DMS53 treated with DMSO at 0.1 percent for 48 hours (cell line): ENCODE results near the gene SKAP1.
"Not testable (repeated sequence)": the region's sequence is repeated elsewhere in the genome, so short reads cannot be mapped to it uniquely, and the experiment has no call there.

Experiments used
- DNase-seq: peaks from one replicate; lab custom pipeline; 2025; ENCODE audit not compliant: unreplicated experiment; lab: John Stamatoyannopoulos, UW

The SKAP1 gene

GRCh38 chr17:48416971-48417370 lies 13.0 kb downstream of the SKAP1 start:
- DNase-seq: no peak

GRCh38 chr17:48413613-48414405 lies 16.2 kb downstream of the SKAP1 start:
- no peak for DNase-seq

GRCh38 chr17:48412841-48413240 lies 17.2 kb downstream of the SKAP1 start:
- no peak for DNase-seq

DNA sequence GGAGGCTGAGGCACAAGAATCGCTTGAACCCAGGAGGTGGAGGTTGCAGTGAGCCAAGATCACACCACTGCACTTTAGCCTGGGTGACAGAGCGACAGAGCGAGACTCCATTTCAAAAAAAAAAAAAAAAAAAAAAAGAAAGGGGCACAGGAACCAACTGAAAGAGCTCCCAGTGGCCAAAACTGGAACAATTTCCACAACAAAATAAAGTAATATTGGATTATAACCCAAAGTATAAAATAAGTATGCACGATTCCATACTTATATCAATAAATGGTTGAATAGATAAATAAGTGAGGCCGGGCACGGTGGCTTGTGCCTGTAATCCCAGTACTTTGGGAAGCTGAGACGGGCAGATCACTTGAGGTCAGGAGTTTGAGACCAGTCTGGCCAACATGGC lies 19.2 kb downstream of the SKAP1 start:
- DNase-seq: not testable (repeated sequence)

- DNase-seq: no peak
These were observed 20.4 kb downstream of the SKAP1 start for GRCh38 chr17:48409607-48410006.

DNA sequence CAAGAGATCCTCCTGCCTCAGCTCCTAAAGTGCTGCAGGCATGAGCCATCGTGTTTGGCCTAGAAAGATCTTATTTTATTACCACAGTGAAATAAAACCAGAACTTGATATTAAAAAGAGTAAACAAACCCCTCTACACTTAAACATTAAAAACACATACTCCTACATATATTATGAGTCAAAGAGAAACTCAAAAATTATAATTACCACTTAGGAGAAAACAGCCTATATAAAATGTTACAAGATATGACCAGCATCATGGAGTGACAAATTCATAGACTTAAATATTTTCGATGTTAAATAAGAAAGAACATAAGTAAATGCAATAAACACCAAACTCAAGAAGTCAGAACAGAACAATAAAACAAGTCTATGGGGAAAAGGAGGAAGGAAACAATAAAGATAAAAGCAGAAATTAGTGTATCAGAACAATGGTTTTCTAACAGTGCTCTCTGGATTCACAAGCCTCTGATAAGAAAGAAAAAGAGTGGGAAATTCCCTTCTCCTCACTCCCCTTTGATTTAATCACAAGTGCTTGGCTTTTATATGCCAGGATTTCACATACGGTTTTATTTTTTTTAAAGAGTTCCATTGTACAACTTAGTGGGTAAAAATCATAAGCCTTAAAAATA lies 23.0 kb downstream of the SKAP1 start:
- DNase-seq: no peak

GRCh38 chr17:48394821-48395220 lies 35.2 kb downstream of the SKAP1 start:
- no peak for DNase-seq

DNA sequence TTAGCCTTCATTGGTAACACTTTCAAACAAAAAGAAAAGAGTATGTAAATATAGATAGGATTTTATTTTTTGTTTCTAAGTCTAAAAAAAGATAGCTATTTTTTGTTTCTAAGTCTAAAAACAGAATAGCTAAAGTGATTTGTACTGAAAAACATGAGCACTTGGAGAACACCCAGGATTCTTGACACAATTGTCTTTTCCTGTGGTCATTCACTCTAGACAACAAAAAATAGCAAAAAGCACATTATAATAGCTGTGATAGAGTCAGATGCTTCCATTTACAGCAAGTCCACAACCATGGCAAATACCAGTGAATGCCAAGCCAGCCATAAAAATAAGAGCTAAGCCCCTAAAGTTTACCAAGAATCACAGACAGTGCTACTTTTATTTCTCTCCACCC lies 36.7 kb downstream of the SKAP1 start:
- DNase-seq: no peak

DNA sequence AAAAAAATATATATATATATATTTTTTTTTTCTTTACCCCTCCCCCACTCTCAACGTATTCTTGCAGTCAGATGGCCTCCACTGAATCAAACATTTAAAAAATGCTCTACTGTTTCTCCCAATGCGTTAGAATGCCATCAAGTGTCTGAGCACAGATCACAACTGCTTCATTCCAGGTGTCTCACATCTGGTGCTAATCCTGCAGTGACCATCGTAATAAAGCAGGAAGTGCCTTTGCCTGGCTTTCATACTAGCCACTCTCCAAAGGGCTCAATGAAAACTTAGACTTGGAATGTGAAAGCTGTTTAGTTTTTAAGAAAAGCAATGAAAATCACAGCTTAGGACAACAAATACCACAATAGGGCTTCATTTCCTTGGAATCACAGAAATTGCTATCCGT lies 37.2 kb downstream of the SKAP1 start:
- DNase-seq: no peak

DNA sequence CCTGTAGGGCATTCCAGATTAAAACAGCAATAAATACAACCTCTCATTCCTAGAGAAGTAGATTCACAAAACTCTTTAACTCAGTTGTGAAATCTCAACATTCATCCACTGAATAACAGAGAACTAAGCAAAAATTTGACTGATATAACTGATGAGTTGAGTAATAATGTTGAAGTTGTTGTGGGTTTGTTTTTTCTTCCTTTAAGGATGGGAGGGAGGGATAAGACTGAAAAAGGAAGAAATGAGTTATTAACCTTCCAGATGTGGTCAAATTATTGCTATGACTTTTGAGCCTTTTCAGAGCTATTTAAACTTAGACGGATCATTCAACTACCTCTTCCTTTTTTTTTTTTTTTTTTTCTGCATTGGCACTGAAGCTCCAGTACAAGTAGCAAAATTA lies 38.6 kb downstream of the SKAP1 start:
- DNase-seq: no peak

DNA sequence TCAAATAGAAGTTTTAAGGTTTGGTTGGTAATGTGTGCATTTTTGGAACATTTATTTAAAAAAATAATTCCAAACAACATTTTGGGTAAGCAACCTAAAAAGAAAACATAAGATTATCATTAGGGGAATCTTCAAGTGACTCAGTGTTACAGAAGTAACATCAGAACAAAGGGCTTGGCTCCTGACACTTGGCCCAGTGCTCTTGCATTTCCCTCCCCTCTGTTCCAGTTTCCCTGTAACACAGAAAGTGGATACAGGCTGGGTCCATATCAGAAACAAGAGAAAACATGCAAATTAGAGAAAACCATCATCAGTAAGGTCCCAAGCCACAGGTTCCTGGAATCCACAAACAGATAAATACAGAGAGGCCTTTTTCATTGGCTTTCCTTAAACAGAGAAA lies 40.1 kb downstream of the SKAP1 start:
- no peak for DNase-seq

GRCh38 chr17:48388955-48389743 lies 40.9 kb downstream of the SKAP1 start:
- DNase-seq: no peak

GRCh38 chr17:48386826-48387225 lies 43.2 kb downstream of the SKAP1 start:
- no peak for DNase-seq

DNA sequence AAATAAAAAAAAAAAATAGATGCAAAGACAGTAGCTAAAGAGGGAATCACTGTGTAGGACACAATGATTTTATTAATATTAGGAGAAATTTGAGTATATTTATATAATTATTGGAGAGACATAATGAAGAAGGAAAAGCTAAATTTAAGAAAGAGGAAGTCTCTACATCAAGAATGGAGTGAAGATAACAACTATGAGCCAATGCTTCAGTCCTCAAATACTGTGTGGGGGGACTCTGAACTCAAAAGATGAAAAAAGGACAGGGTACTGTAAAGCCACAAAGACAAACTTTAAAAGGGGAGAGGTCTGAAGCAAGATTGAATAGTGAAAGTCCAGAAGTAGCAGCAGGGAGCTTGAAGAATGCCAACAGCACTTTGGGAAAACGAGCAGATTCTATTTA lies 44.7 kb downstream of the SKAP1 start:
- no peak for DNase-seq

DNA sequence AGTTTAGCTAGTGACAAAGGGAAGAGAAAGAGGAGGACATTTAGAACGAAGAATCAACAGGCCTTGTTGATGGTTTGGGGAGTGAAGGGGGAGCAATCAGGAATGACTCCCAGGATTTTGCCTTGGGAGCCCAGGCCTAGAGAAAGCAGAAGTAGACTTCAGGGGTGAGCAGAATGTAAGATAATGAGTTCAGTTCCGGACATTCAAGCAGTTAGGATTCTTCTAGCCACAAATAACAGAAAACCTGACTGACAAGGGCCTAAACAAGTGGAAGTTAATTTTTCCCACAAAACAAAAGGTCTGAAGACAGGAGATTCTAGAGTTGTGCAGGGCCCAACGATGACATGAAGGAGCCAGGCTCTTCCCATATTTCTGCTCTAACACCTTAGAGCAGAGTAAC lies 45.9 kb downstream of the SKAP1 start:
- DNase-seq: no peak

DNA sequence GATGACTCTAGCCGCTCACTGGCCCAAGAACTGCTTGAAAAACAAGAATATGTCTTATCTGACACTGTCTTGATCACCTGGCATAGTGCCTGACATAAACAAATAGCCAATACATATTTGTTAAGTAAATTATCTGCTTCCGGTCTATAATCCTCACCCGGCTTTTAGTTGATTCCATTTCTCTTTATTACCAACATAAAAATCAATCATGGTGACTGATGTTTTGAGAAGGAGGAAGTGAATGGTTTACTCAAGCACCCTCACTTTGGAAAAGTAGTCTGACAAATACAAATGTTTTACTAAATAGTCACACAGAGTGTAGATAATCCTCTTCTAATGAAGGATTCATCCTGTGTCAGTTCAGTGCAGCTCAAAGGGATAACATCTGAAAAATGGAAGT lies 47.0 kb downstream of the SKAP1 start:
- no peak for DNase-seq

DNA sequence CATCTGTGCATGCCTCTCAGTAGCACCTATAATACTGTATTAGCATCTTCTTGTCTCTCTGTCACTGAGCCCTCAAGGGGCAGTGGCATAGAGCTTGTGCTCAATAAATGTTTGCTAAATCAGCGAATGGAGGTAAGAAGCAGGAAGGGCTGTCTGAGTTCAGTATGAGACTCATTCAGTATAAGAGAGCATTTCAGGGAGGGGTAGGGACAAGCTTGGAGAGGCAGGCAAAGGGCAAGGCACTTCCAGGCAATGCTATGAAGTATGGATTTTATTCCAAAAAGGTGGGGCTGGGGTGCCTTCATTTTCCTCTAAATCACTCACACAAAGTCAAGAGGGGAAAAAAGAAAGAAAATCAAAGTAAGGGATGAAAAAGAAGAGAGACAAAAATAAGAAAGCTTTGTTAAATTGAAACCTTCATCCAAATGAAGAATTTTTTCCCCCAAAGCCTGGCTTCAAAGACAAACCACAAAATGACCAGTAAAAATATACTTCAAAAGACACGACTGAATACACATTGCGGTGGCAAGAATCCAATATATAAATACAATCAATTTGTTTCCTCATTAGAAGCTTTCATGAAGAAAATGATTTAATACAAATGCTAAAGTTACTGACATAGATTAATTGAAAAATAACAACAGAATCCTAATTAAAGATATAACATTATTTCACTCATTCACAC lies 51.2 kb downstream of the SKAP1 start:
- no peak for DNase-seq

- no peak for DNase-seq
These were observed 51.8 kb downstream of the SKAP1 start for GRCh38 chr17:48378238-48378637.

DNA sequence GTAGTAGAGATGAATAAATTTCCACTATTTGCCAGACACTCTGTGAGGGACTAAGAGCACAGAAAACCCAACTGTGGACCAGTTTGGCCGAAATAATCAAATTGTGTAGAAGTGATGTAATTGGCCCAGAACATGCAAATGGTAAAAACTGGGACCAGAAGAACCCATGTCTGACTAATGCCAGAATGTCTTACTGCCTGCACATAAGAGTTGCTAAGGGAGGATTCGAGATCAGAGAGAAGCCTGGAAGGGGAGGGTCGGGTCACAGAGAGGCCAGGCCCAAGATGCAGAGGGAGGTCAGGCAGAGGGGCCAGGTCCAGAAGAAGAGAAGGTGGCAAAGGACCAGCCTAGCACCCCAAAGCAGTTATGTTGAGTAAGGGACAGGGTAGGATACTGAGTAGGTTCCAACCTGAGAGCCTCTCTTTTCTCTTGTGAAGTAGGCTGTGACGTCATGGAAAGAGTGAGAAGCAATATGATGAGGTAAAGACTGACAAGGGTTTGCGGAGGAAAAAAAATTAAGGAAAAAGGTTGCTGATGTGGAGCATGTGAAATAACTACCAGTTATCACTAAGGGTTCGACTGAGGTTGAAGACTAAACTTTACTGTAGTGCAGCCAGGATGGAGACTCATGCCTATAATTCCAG lies 53.2 kb downstream of the SKAP1 start:
- DNase-seq: no peak

DNA sequence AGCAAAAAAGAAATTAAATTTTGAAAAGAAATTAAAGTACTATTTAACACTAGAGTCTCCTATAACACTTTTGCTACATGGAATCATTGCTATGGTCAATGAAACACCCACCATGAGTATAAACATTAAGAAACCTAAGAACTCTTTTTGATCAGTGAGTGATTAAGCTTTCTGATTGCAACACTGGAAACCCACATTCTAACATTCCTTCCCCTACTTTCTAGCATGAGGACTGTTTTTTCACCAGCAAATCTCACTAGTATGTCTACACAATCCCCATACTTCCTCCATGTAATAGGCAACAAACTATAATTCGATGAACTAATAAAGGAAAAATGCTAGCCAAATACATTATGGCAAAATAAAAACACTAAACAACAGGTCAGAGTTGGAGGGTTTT lies 54.7 kb downstream of the SKAP1 start:
- no peak for DNase-seq

- DNase-seq: peak; percentile 59
These were observed 55.3 kb downstream of the SKAP1 start for GRCh38 chr17:48374650-48375230.
